HCT116 (cell line): Measurements from ENCODE around the gene VASN. TPM values are rescaled to one million over a fixed set of nuclear protein-coding genes. Genes with fewer than 3 reads are reported as not detected.

Experiments
- ATAC-seq: fragments of 200-7000 bp; cut with Tn5 transposase; 2 replicates; pipeline ENCODE4 v1.9.1; 2020; ENCODE audit warnings: mild to moderate bottlenecking, moderate library complexity
- BruUV-seq: library from RNA; stranded (reverse); fragments of 400-500 nt; replicated peaks from 2 replicates; lab custom pipeline; 2021; lab: Mats Ljungman, UMichigan
- CTCF ChIA-PET: fragments of 300-600 bp; sonication (Branson Sonifier 250); formaldehyde crosslinking; loops from one replicate; lab custom pipeline; 2021; ENCODE audit warnings: antibody characterized with exemption; lab: Charles Lee
- POLR2A ChIA-PET: fragments of 300-600, 350-600 bp; sonication (Branson Sonifier 250); formaldehyde crosslinking; loops from one replicate; lab custom pipeline; 2021; ENCODE audit warnings: antibody characterized with exemption; lab: Charles Lee
- RAD21 ChIA-PET, 2 experiments: fragments of 300-600 bp; sonication (Branson Sonifier 250); formaldehyde crosslinking; loops; one replicate each; lab custom pipeline; 2023; ENCODE audit warnings: low total read pairs in 2 of 2; ENCODE audit not compliant: uncharacterized antibody in 2 of 2, unreplicated experiment in 2 of 2, low non-redundant PET in 1 of 2; lab: Charles Lee
- DNase-seq: peaks from one replicate; pipeline ENCODE4 v3.0.0-alpha.2; 2010; ENCODE audit warnings: low read depth, low spot score
- H2AFZ ChIP-seq: fragments of 200-600 bp; shearing (Covaris generic), sonication (generic); 2 replicates; pipeline ENCODE4 v1.6.1; 2017; ENCODE audit warnings: low read depth, mixed run types, mixed read lengths, antibody characterized with exemption, low read length; ENCODE audit not compliant: poor library complexity, severe bottlenecking
- H3K27ac ChIP-seq: 2 replicates; pipeline ENCODE4 v1.5.1; 2012; ENCODE audit warnings: low read depth, low read length
- H3K27me3 ChIP-seq: fragments of 200-600 bp; sonication (generic); 2 replicates; pipeline ENCODE4 v1.6.1; 2016; ENCODE audit warnings: mixed run types, low read length, mixed read lengths; ENCODE audit not compliant: insufficient read depth
- H3K36me3 ChIP-seq, 2 experiments: fragments of 200-500 bp in 1 of 2; fragments of 200-600 bp in 1 of 2; sonication (Bioruptor generic) in 1 of 2; sonication (generic) in 1 of 2; 2 replicates each; pipeline versions ENCODE4 v1.5.1 to v1.6.1; 2014 to 2016; ENCODE audit warnings: low read length in 2 of 2, inconsistent platforms in 1 of 2, mixed read lengths in 1 of 2, mixed run types in 1 of 2; ENCODE audit not compliant: insufficient read depth in 2 of 2, control insufficient read depth in 1 of 2
- H3K4me1 ChIP-seq, 2 experiments: fragments of 200-600 bp in 1 of 2; sonication (generic) in 1 of 2; 2 replicates each; pipeline versions ENCODE4 v1.5.1 to v1.6.1; 2012 to 2017; ENCODE audit warnings: low read length in 2 of 2, inconsistent platforms in 1 of 2, mild to moderate bottlenecking in 1 of 2, mixed read lengths in 1 of 2, mixed run types in 1 of 2, moderate library complexity in 1 of 2; ENCODE audit not compliant: insufficient read depth in 2 of 2, control insufficient read depth in 1 of 2
- H3K4me2 ChIP-seq: fragments of 200-600 bp; sonication (generic); 2 replicates; pipeline ENCODE4 v1.6.1; 2017; ENCODE audit warnings: mixed run types, low read length, mixed read lengths
- H3K4me3 ChIP-seq, 2 experiments: fragments of 200-600 bp in 1 of 2; sonication (generic) in 1 of 2; replicated peaks in 1 of 2; 2 replicates each; pipeline ENCODE4 v1.5.1; 2011 to 2016; ENCODE audit warnings: low read length in 2 of 2, control low read depth in 1 of 2, low read depth in 1 of 2, mild to moderate bottlenecking in 1 of 2, mixed read lengths in 1 of 2, mixed run types in 1 of 2
- H3K79me2 ChIP-seq: fragments of 200-600 bp; sonication (generic); 2 replicates; pipeline ENCODE4 v1.6.1; 2017; ENCODE audit warnings: mild to moderate bottlenecking, mixed run types, low read length, moderate library complexity, mixed read lengths; ENCODE audit not compliant: insufficient read depth
- H3K9ac ChIP-seq: fragments of 200-600 bp; sonication (generic); 2 replicates; pipeline ENCODE4 v1.6.1; 2016; ENCODE audit warnings: low read length, mixed read lengths
- H3K9me2 ChIP-seq: fragments of 200-600 bp; sonication (generic), shearing (Covaris generic); 2 replicates; pipeline ENCODE4 v1.6.1; 2017; ENCODE audit warnings: mixed run types, mild to moderate bottlenecking, moderate library complexity; ENCODE audit not compliant: insufficient read depth
- H3K9me3 ChIP-seq, 2 experiments: fragments of 200-500 bp in 1 of 2; fragments of 200-600 bp in 1 of 2; sonication (Bioruptor generic) in 1 of 2; sonication (generic) in 1 of 2; 2 replicates each; pipeline ENCODE4 v1.6.1; 2014 to 2017; ENCODE audit warnings: low read length in 2 of 2, mixed read lengths in 2 of 2, inconsistent platforms in 1 of 2, low read depth in 1 of 2, mild to moderate bottlenecking in 1 of 2, mixed run types in 1 of 2, moderate library complexity in 1 of 2; ENCODE audit not compliant: control insufficient read depth in 1 of 2, insufficient read depth in 1 of 2
- H4K20me1 ChIP-seq: fragments of 200-600 bp; sonication (generic), shearing (Covaris generic); 2 replicates; pipeline ENCODE4 v1.6.1; 2017; ENCODE audit warnings: mixed run types, mild to moderate bottlenecking, moderate library complexity; ENCODE audit not compliant: insufficient read depth
- ATF3 ChIP-seq: IDR thresholded peaks from 2 replicates; pipeline ENCODE4 v1.6.1; 2012
- CBX3 ChIP-seq: IDR thresholded peaks from 2 replicates; pipeline ENCODE4 v1.6.1; 2012; ENCODE audit warnings: low read depth
- CTCF ChIP-seq, 3 experiments: fragments of 200-600 bp in 1 of 3; sonication (generic) in 1 of 3; IDR thresholded peaks in 2 of 3; conservative IDR thresholded peaks in 1 of 3; 2 replicates each; pipeline ENCODE4 v1.5.1; 2012 to 2017; ENCODE audit warnings: low read depth in 2 of 3, low read length in 2 of 3, antibody characterized with exemption in 1 of 3, borderline replicate concordance in 1 of 3, control low read depth in 1 of 3, mild to moderate bottlenecking in 1 of 3, mixed read lengths in 1 of 3, mixed run types in 1 of 3, moderate library complexity in 1 of 3; ENCODE audit not compliant: insufficient read depth in 1 of 3
- EGR1 ChIP-seq: IDR thresholded peaks from 2 replicates; pipeline ENCODE4 v1.6.1; 2012; ENCODE audit warnings: low read depth
- ELF1 ChIP-seq: IDR thresholded peaks from 2 replicates; pipeline ENCODE4 v1.6.1; 2012; ENCODE audit warnings: low read depth, borderline replicate concordance
- EZH2 ChIP-seq: fragments of 200-600 bp; sonication (generic); IDR thresholded peaks from 2 replicates; pipeline ENCODE4 v1.6.1; 2017; ENCODE audit warnings: antibody characterized with exemption, mixed run types
- EZH2phosphoT487 ChIP-seq: fragments of 200-600 bp; IDR thresholded peaks from 2 replicates; pipeline ENCODE4 v1.6.1; 2018; ENCODE audit warnings: antibody characterized with exemption, borderline replicate concordance
- FOSL1 ChIP-seq: IDR thresholded peaks from 2 replicates; pipeline ENCODE4 v1.6.1; 2012; ENCODE audit warnings: low read depth
- JUND ChIP-seq: IDR thresholded peaks from 2 replicates; pipeline ENCODE4 v1.6.1; 2012
- POLR2A ChIP-seq: IDR thresholded peaks from 2 replicates; pipeline ENCODE4 v1.7.0; 2011; ENCODE audit warnings: borderline replicate concordance; ENCODE audit not compliant: insufficient read depth, insufficient read length; ENCODE audit errors: extremely low read depth
- RAD21 ChIP-seq: IDR thresholded peaks from 2 replicates; pipeline ENCODE4 v1.6.1; 2012; ENCODE audit warnings: low read depth, mild to moderate bottlenecking
- SIN3A ChIP-seq: IDR thresholded peaks from 2 replicates; pipeline ENCODE4 v1.6.1; 2012; ENCODE audit warnings: low read depth
- SRF ChIP-seq: IDR thresholded peaks from 2 replicates; pipeline ENCODE4 v1.6.1; 2012; ENCODE audit warnings: low read depth
- ZBTB33 ChIP-seq: IDR thresholded peaks from 2 replicates; pipeline ENCODE4 v1.6.1; 2011; ENCODE audit warnings: mild to moderate bottlenecking, low read length, moderate library complexity; ENCODE audit not compliant: insufficient replicate concordance; ENCODE audit errors: extremely low read depth
- intact Hi-C: fragments of 100-400 bp; cut with micrococcal nuclease; formaldehyde crosslinking; loops from 2 replicates; pipeline ENCODE4 v1.10.0; 2022
- total RNA-seq: library from RNA; stranded (reverse); gene quantifications from one replicate; pipeline ENCODE4 v1.2.1, GENCODE V29; 2021; ENCODE audit not compliant: unreplicated experiment

The VASN gene
- total RNA-seq, 1 experiment from 2014 or later, result 6.3 TPM

- POLR2A ChIA-PET, result no interaction called here
- no peak overlapping the region for H3K9ac ChIP-seq
- no peak for DNase-seq
- no peaks in the 10 kb centered on the region for H3K9me2 ChIP-seq
- CTCF ChIA-PET, result no interaction called here
- no peak overlapping the region; the same call in 1 of the 2 replicates for H3K27ac ChIP-seq
- H3K4me3 ChIP-seq, result no peak overlapping the region
- no peak overlapping the region for H3K4me2 ChIP-seq
- H2AFZ ChIP-seq, result no peak overlapping the region
- intact Hi-C loops, result no loop called here
- BruUV-seq, result no TSS peak
- peaks cover 0 to 5% of the 10 kb centered on the region in 2 experiments; a peak in 1 of 4 replicates for H3K4me1 ChIP-seq
- H4K20me1 ChIP-seq, result no peaks in the 10 kb centered on the region
- no peaks in the 10 kb centered on the region for H3K9me3 ChIP-seq
- no peaks in the 10 kb centered on the region for H3K27me3 ChIP-seq
- TF ChIP-seq EZH2 (no peak), SRF (no peak), SIN3A (no peak), EGR1 (no peak), RAD21 (no peak), CTCF (IDR thresholded peaks at IDR 0.05 in 2 of 3, conservative IDR thresholded peaks at IDR 0.05 in 1 of 3; ENCODE audit: borderline replicate concordance in 1 of 3, insufficient read depth in 1 of 3, low read depth in 2 of 3, low read length in 2 of 3) (no peak), CBX3 (no peak), EZH2phosphoT487 (no peak), FOSL1 (no peak), ZBTB33 (no peak), ATF3 (no peak), POLR2A (no peak), ELF1 (no peak), JUND (no peak)
- TF ChIP-seq, all 23 proteins: peak for 0
- RAD21 ChIA-PET, result no interaction called here
- no peak for ATAC-seq
- Histone ChIP-seq H3K79me2 (no peaks in the 10 kb centered on the region), H3K36me3 (no peaks in the 10 kb centered on the region)
These were observed 12.2 kb downstream of the VASN start for GRCh38 chr16:4383591-4384444.
